Tibial nerve (tissue), 4 donors: ENCODE data around the gene TMEM266.

Experiments
- CTCF ChIP-seq, 5 experiments: fragments of 200-600 bp in 3 of 5; fragments of 450-650 bp in 2 of 5; sonication (generic) in 3 of 5; IDR thresholded peaks; one replicate each; pipeline ENCODE4 v1.5.1; 2016 to 2019; ENCODE audit warnings: antibody characterized with exemption in 5 of 5, mild to moderate bottlenecking in 3 of 5, moderate library complexity in 2 of 5
- EP300 ChIP-seq, 2 donors: sonication (generic); formaldehyde crosslinking; IDR thresholded peaks; one replicate each; pipeline ENCODE4 v1.6.1; 2017; ENCODE audit warnings: antibody characterized with exemption in 2 of 2, mild to moderate bottlenecking in 1 of 2
- POLR2A ChIP-seq, 2 donors: fragments of 450-650 bp; IDR thresholded peaks; one replicate each; pipeline ENCODE4 v1.6.1; 2017; ENCODE audit warnings: antibody characterized with exemption in 2 of 2, mild to moderate bottlenecking in 2 of 2, moderate library complexity in 2 of 2

DNA sequence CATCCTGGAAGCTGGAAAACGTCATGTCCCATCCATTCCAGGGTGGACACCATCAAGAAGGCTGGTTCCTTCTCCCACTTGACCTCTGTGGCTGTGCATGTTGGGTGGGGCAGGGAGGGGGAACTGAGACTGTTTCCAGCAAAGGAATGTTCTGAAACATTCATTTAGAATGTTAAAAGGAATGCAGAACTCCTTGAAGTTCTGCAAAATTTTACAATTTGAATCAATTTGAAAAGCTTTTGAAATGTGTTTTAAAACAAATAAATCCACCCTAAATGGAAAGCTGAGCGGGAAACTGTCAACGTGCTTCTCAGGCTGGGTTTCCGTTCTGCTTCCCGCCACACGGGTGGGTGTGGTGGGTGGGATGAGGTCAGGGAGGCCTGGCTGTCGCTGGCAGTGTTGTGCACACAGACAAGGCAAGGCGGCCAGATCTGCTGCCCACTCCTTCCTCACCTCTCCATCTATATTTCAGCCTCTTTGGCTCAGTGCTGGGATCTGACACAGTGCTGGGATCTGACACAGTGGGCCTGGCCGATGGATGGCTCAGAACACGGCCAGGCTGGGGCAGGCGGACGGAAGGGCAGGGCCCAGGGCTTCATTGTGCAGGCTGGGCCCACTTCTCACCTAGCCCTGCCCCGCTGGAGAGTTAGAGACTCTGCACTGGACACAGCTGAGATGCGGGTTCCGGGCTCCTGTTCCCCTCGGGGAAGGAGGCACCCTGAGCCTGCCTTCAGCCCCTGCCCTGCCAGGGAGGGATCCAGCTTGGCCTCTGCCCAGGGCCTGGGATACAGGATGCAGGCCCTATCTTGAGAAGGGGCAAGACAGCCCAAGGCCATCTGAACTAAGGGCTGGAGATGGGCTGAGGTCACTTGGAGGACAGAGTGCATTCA, 110.4 kb downstream of the TMEM266 start:
- no peak for TF ChIP-seq EP300 (IDR thresholded peaks at IDR 0.05)
- TF ChIP-seq CTCF (IDR thresholded peaks at IDR 0.05): no peak
- TF ChIP-seq POLR2A (IDR thresholded peaks at IDR 0.05): no peak
